Mucosa of stomach (tissue), 1 donor: ENCODE results near the gene SHCBP1.

Source experiments
- H3K27me3 ChIP-seq: one replicate; pipeline ENCODE4 v1.7.0; 2013; ENCODE audit warnings: mild to moderate bottlenecking, low read length; ENCODE audit not compliant: control insufficient read depth, insufficient read depth
- H3K36me3 ChIP-seq: one replicate; pipeline ENCODE4 v1.7.0; 2013; ENCODE audit warnings: low read length; ENCODE audit not compliant: control insufficient read depth, insufficient read depth
- H3K4me1 ChIP-seq: one replicate; pipeline ENCODE4 v1.7.0; 2013; ENCODE audit warnings: mild to moderate bottlenecking, low read length; ENCODE audit not compliant: control insufficient read depth, insufficient read depth
- H3K4me3 ChIP-seq: one replicate; pipeline ENCODE4 v1.7.0; 2013; ENCODE audit warnings: low read length
- H3K9ac ChIP-seq: one replicate; pipeline ENCODE4 v1.7.0; 2013; ENCODE audit warnings: mild to moderate bottlenecking, low read length, moderate library complexity
- H3K9me3 ChIP-seq: one replicate; pipeline ENCODE4 v1.7.0; 2013; ENCODE audit warnings: mild to moderate bottlenecking, low read length, moderate library complexity; ENCODE audit not compliant: control insufficient read depth
- donor health status: Pancreatic carcinoma.

The SHCBP1 gene

GRCh38 chr16:46606231-46606630 is 14.9 kb downstream of the SHCBP1 start:
- Histone ChIP-seq H3K9me3 (no peaks in the 10 kb centered on the region), H3K4me3 (no peak overlapping the region), H3K36me3 (no peaks in the 10 kb centered on the region), H3K4me1 (no peaks in the 10 kb centered on the region), H3K9ac (no peak overlapping the region), H3K27me3 (no peaks in the 10 kb centered on the region)

GRCh38 chr16:46591257-46591656 is 29.9 kb downstream of the SHCBP1 start:
- Histone ChIP-seq H3K36me3 (no peaks in the 10 kb centered on the region), H3K9ac (no peak overlapping the region), H3K9me3 (no peaks in the 10 kb centered on the region), H3K27me3 (no peaks in the 10 kb centered on the region), H3K4me1 (no peaks in the 10 kb centered on the region), H3K4me3 (no peak overlapping the region)

GRCh38 chr16:46586011-46586577 is 35.1 kb downstream of the SHCBP1 start:
- H3K9ac ChIP-seq: no peak overlapping the region
- H3K9me3 ChIP-seq: no peaks in the 10 kb centered on the region
- H3K4me1 ChIP-seq: peaks cover 4% of the 10 kb centered on the region
- H3K4me3 ChIP-seq: no peak overlapping the region
- H3K27me3 ChIP-seq: no peaks in the 10 kb centered on the region
- no peaks in the 10 kb centered on the region for H3K36me3 ChIP-seq

GRCh38 chr16:46583036-46583435 is 38.1 kb downstream of the SHCBP1 start:
- Histone ChIP-seq H3K27me3 (no peaks in the 10 kb centered on the region), H3K9ac (no peak overlapping the region), H3K4me3 (no peak overlapping the region), H3K36me3 (no peaks in the 10 kb centered on the region), H3K4me1 (peaks cover 4% of the 10 kb centered on the region), H3K9me3 (no peaks in the 10 kb centered on the region)

- Histone ChIP-seq H3K9me3 (no peaks in the 10 kb centered on the region), H3K27me3 (no peaks in the 10 kb centered on the region), H3K4me1 (peaks cover 4% of the 10 kb centered on the region), H3K9ac (no peak overlapping the region), H3K4me3 (no peak overlapping the region), H3K36me3 (no peaks in the 10 kb centered on the region)
Measured at GRCh38 chr16:46582313-46582712, 38.9 kb downstream of the SHCBP1 start.

- Histone ChIP-seq H3K9ac (no peak overlapping the region), H3K4me3 (no peak overlapping the region), H3K4me1 (no peaks in the 10 kb centered on the region), H3K27me3 (no peaks in the 10 kb centered on the region), H3K9me3 (no peaks in the 10 kb centered on the region), H3K36me3 (no peaks in the 10 kb centered on the region)
Measured at GRCh38 chr16:46577988-46578579, 43.1 kb downstream of the SHCBP1 start.

- H3K4me1 ChIP-seq: no peaks in the 10 kb centered on the region
- no peaks in the 10 kb centered on the region for H3K36me3 ChIP-seq
- no peak overlapping the region for H3K9ac ChIP-seq
- H3K27me3 ChIP-seq: no peaks in the 10 kb centered on the region
- no peaks in the 10 kb centered on the region for H3K9me3 ChIP-seq
- H3K4me3 ChIP-seq: no peak overlapping the region
Measured at GRCh38 chr16:46573834-46574159, 47.4 kb downstream of the SHCBP1 start.

GRCh38 chr16:46573008-46573833 is 48.0 kb downstream of the SHCBP1 start:
- Histone ChIP-seq H3K9me3 (no peaks in the 10 kb centered on the region), H3K27me3 (no peaks in the 10 kb centered on the region), H3K4me1 (no peaks in the 10 kb centered on the region), H3K36me3 (no peaks in the 10 kb centered on the region), H3K4me3 (no peak overlapping the region), H3K9ac (no peak overlapping the region)

GRCh38 chr16:46569231-46569735 is 51.9 kb downstream of the SHCBP1 start:
- Histone ChIP-seq H3K4me3 (no peak overlapping the region), H3K9ac (no peak overlapping the region), H3K9me3 (no peaks in the 10 kb centered on the region), H3K27me3 (no peaks in the 10 kb centered on the region), H3K4me1 (no peaks in the 10 kb centered on the region), H3K36me3 (no peaks in the 10 kb centered on the region)

GRCh38 chr16:46568472-46569230 is 52.5 kb downstream of the SHCBP1 start:
- H3K9ac ChIP-seq: no peak overlapping the region
- no peaks in the 10 kb centered on the region for H3K9me3 ChIP-seq
- no peaks in the 10 kb centered on the region for H3K36me3 ChIP-seq
- H3K4me1 ChIP-seq: no peaks in the 10 kb centered on the region
- H3K27me3 ChIP-seq: no peaks in the 10 kb centered on the region
- H3K4me3 ChIP-seq: no peak overlapping the region

- Histone ChIP-seq H3K4me1 (no peaks in the 10 kb centered on the region), H3K9me3 (no peaks in the 10 kb centered on the region), H3K36me3 (no peaks in the 10 kb centered on the region), H3K4me3 (no peak overlapping the region), H3K9ac (no peak overlapping the region), H3K27me3 (no peaks in the 10 kb centered on the region)
Measured at GRCh38 chr16:46562979-46563378, 58.2 kb downstream of the SHCBP1 start.

GRCh38 chr16:46558018-46558417 is 63.2 kb downstream of the SHCBP1 start:
- H3K36me3 ChIP-seq: no peaks in the 10 kb centered on the region
- no peak overlapping the region for H3K4me3 ChIP-seq
- H3K4me1 ChIP-seq: no peaks in the 10 kb centered on the region
- no peaks in the 10 kb centered on the region for H3K9me3 ChIP-seq
- H3K27me3 ChIP-seq: no peaks in the 10 kb centered on the region
- H3K9ac ChIP-seq: no peak overlapping the region
